Measurements from ENCODE around the gene GJD2.

DNA sequence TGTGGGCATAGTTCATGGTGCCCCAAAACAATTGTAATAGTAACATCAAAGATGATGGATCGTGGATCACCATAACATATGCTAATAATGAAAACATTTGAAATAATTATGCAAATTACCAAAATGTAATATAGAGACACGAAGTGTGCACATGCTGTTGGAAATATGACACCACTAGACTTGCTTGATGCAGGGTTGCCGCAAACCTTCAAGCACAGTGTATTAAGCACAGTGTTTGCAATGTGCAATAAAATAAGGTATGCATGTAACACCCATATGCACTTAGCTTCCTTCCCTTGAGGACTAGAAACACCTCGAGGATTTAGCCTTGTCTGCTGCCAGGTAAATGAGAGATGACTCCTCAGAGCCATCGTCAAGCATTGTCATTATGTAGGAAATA is 10.9 kb upstream of the GJD2 start:
- TF ChIP-seq, protein P1, sequence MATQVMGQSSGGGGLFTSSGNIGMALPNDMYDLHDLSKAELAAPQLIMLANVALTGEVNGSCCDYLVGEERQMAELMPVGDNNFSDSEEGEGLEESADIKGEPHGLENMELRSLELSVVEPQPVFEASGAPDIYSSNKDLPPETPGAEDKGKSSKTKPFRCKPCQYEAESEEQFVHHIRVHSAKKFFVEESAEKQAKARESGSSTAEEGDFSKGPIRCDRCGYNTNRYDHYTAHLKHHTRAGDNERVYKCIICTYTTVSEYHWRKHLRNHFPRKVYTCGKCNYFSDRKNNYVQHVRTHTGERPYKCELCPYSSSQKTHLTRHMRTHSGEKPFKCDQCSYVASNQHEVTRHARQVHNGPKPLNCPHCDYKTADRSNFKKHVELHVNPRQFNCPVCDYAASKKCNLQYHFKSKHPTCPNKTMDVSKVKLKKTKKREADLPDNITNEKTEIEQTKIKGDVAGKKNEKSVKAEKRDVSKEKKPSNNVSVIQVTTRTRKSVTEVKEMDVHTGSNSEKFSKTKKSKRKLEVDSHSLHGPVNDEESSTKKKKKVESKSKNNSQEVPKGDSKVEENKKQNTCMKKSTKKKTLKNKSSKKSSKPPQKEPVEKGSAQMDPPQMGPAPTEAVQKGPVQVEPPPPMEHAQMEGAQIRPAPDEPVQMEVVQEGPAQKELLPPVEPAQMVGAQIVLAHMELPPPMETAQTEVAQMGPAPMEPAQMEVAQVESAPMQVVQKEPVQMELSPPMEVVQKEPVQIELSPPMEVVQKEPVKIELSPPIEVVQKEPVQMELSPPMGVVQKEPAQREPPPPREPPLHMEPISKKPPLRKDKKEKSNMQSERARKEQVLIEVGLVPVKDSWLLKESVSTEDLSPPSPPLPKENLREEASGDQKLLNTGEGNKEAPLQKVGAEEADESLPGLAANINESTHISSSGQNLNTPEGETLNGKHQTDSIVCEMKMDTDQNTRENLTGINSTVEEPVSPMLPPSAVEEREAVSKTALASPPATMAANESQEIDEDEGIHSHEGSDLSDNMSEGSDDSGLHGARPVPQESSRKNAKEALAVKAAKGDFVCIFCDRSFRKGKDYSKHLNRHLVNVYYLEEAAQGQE (IDR thresholded peaks at IDR 0.05): no peak
- no peak for TF ChIP-seq CTCF (IDR thresholded peaks at IDR 0.05; ENCODE audit: low read depth, low read length, missing input control)
- TF ChIP-seq GABPA (IDR thresholded peaks at IDR 0.05 in 1 of 2, conservative IDR thresholded peaks at IDR 0.05 in 1 of 2): no peak
- no peak for TF ChIP-seq TAF1 (conservative IDR thresholded peaks at IDR 0.05)
- no peak for TF ChIP-seq ZBTB33 (IDR thresholded peaks at IDR 0.05)
- no peak for TF ChIP-seq YY1 (IDR thresholded peaks at IDR 0.05)
